Heart right ventricle (tissue), 16 donors: ENCODE measurements around the gene CDC42BPA. TPM values are rescaled to one million over a fixed set of nuclear protein-coding genes. Genes with fewer than 3 reads are reported as not detected.

ENCODE experiments used
- ATAC-seq, 8 donors: fragments of 200-7000 bp; cut with Tn5 transposase; one replicate each; pipeline ENCODE4 v1.9.1; 2020; ENCODE audit warnings: mild to moderate bottlenecking in 8 of 8, moderate library complexity in 8 of 8, moderate number of reproducible peaks in 1 of 8
- DNase-seq, 2 donors: peaks; one replicate each; pipeline ENCODE4 v3.0.0-alpha.2; 2020
- H3K27ac ChIP-seq, 10 donors: fragments of 200-600 bp; sonication (generic) in 2 of 10; one replicate each; pipeline versions ENCODE4 v1.5.0 to v1.8.0; 2020 to 2022; ENCODE audit warnings: mild to moderate bottlenecking in 3 of 10
- H3K27me3 ChIP-seq, 7 donors: fragments of 200-600 bp; one replicate each; pipeline ENCODE4 v1.8.0; 2021 to 2022; ENCODE audit warnings: mild to moderate bottlenecking in 2 of 7
- H3K36me3 ChIP-seq, 9 donors: fragments of 200-600 bp; sonication (generic) in 1 of 9; one replicate each; pipeline versions ENCODE4 v1.5.0 to v1.8.0; 2020 to 2022; ENCODE audit warnings: mild to moderate bottlenecking in 2 of 9
- H3K4me1 ChIP-seq, 9 donors: fragments of 200-600 bp; sonication (generic) in 1 of 9; one replicate each; pipeline versions ENCODE4 v1.5.0 to v1.8.0; 2020 to 2022; ENCODE audit warnings: mild to moderate bottlenecking in 4 of 9
- H3K4me3 ChIP-seq, 10 donors: fragments of 200-600 bp; sonication (generic) in 2 of 10; one replicate each; pipeline versions ENCODE4 v1.5.0 to v1.8.0; 2020 to 2022; ENCODE audit warnings: mild to moderate bottlenecking in 7 of 10, moderate library complexity in 2 of 10
- H3K9me3 ChIP-seq, 11 donors: fragments of 200-600 bp in 10 of 11; sonication (generic) in 2 of 11; one replicate each; pipeline versions ENCODE4 v1.5.0 to v1.8.0; 2013 to 2022; ENCODE audit warnings: mild to moderate bottlenecking in 2 of 11, control low read depth in 1 of 11, moderate library complexity in 1 of 11
- CTCF ChIP-seq, 9 donors: fragments of 200-600 bp; sonication (generic) in 2 of 9; IDR thresholded peaks; one replicate each; pipeline versions ENCODE4 v1.5.0 to v1.8.0; 2021 to 2022; ENCODE audit warnings: antibody characterized with exemption in 9 of 9, mild to moderate bottlenecking in 5 of 9, moderate library complexity in 1 of 9
- WGBS, 2 donors: extraction: QIAGEN DNeasy Blood & Tissue Kit; methylation state at CpG; one replicate each; pipeline ENCODE4 v1.1.7; 2013; ENCODE audit warnings: inconsistent platforms in 1 of 2; 5-methylcytosine and 5-hydroxymethylcytosine counted together
- intact Hi-C, 10 donors: fragments of 100-400 bp; cut with DNase I; formaldehyde crosslinking; loops; one replicate each; pipeline versions ENCODE4 v1.11.1 to v1.14.2; 2022
- polyA plus RNA-seq, 2 donors: library from polyadenylated mRNA; stranded (reverse); fragments of 200-250 nt; gene quantifications; one replicate each; pipeline ENCODE4 v1.2.3, GENCODE V29; 2013
- total RNA-seq, 10 donors: library from RNA; stranded (reverse); fragmentation: NEBNext Ultra II Directional in 3 of 10; extraction: Animal tissue kit (Norgen Biotek cat#: 25700) in 3 of 10; gene quantifications; one replicate each; pipeline versions ENCODE4 v1.2.1 to v1.2.4, GENCODE V29; 2021 to 2023
- donor health status: Arrhythmogenic right ventricular cardiomyopathy.
- donor health status: ischemic (EF 13 %, LVEDD 7.1; RV severe dilation, severe dysfunction).
- donor health status: healthy with polysubstance abuse.
- donor health status: DM: no; HTN: yes; CAD: no.
- donor health status: DM: no; HTN: no; CAD: no.
- donor health status: ischemic (EF 25% LVEDD 6.9; RV normal size, moderate dysfunction).
- donor health status: ischemic (EF 25% LVEDD 5.7; RV mildly dilated, moderate dysfunction).
- donor health status: healthy.
- donor health status: DM: yes; HTN: yes; CAD: no.
- donor health status: Ischemic cardiomyopathy.
- donor health status: ischemic (EF 35%, LVEDD 5.7; RV mildly dilated, moderate dysfunction).
- donor health status: nonischemic (EF 11% LVEDD 7.7; RV severe dilation, severe dysfunction).
- donor health status: DM: yes; HTN: yes; CAD: no.
- donor health status: PGD.
- donor health status: ischemic (EF 29% LVEDD 5.4; RV normal size, mild dysfunction).
- donor health status: nonischemic (EF 23%, LVEDD 6.1; RV moderate dilation, normal function).

The CDC42BPA gene
- total and polyA plus RNA-seq, 12 donors = 8.6 to 39.5 (median 31.5) TPM

- TF ChIP-seq CTCF (IDR thresholded peaks at IDR 0.05) = no peak
- DNase-seq (no peak), ATAC-seq (peak in 4 of 8 donors; percentile 0 to 24 (median 7))
- Histone ChIP-seq H3K27me3 (no peaks in the 10 kb centered on the region), H3K4me1 (peaks cover 28 to 68% (median 53%) of the 10 kb centered on the region in 9 donors), H3K27ac (peak overlapping the region; percentile 83 to 96 (median 92)), H3K4me3 (no peak overlapping the region), H3K36me3 (peaks cover 0 to 32% (median 0%) of the 10 kb centered on the region in 9 donors), H3K9me3 (peaks cover 0 to 14% (median 0%) of the 10 kb centered on the region in 11 donors)
- intact Hi-C loops = loop anchor here in 4 of 10 donors (2.0 to 10.0 kb wide), 3 partner anchors 33 to 61 kb away; partner anchors contain the start of gene COQ8A (in 2 of the 4)
- WGBS, 2 donors = 74 to 80% methylated on average over 29 of the region's 32 CpGs
These were observed 342.7 kb downstream of the CDC42BPA start for GRCh38 chr1:226975259-226976250.

- peak overlapping the region in 1 of 10 donors; percentile 0 for H3K4me3 ChIP-seq
- ATAC-seq (peak; percentile 23 to 64 (median 57)), DNase-seq (peak in 1 of 2 donors; percentile 71)
- peaks cover 20 to 59% (median 45%) of the 10 kb centered on the region in 9 donors for H3K4me1 ChIP-seq
- H3K27me3 ChIP-seq = no peaks in the 10 kb centered on the region
- H3K36me3 ChIP-seq = peaks cover 0 to 35% (median 0%) of the 10 kb centered on the region in 9 donors
- peak overlapping the region; percentile 83 to 96 (median 92) for H3K27ac ChIP-seq
- peaks cover 0 to 17% (median 0%) of the 10 kb centered on the region in 11 donors for H3K9me3 ChIP-seq
- 40 to 53% methylated on average over 14 of the region's 14 CpGs for WGBS, 2 donors
- intact Hi-C loops = loop anchor here in 5 of 10 donors (2.0 to 10.0 kb wide), 4 partner anchors 32 to 60 kb away; partner anchors contain the start of gene COQ8A (in 2 of the 5)
- TF ChIP-seq CTCF (IDR thresholded peaks at IDR 0.05) = no peak
These were observed 343.6 kb downstream of the CDC42BPA start for GRCh38 chr1:226974544-226975258.

- H3K9me3 ChIP-seq = peaks cover 0 to 17% (median 0%) of the 10 kb centered on the region in 11 donors
- H3K36me3 ChIP-seq = peaks cover 0 to 35% (median 0%) of the 10 kb centered on the region in 9 donors
- ATAC-seq = peak; percentile 25 to 77 (median 67)
- intact Hi-C loops = loop anchor here in 5 of 10 donors (2.0 to 10.0 kb wide), 3 partner anchors 33 to 59 kb away; partner anchors contain the start of gene COQ8A (in 1 of the 5)
- DNase-seq = peak in 1 of 2 donors; percentile 45
- 30 to 40% methylated on average over 11 of the region's 11 CpGs for WGBS, 2 donors
- peaks cover 20 to 57% (median 38%) of the 10 kb centered on the region in 9 donors for H3K4me1 ChIP-seq
- no peak for TF ChIP-seq CTCF (IDR thresholded peaks at IDR 0.05)
- H3K4me3 ChIP-seq = no peak overlapping the region
- peak overlapping the region; percentile 83 to 96 (median 92) for H3K27ac ChIP-seq
- H3K27me3 ChIP-seq = no peaks in the 10 kb centered on the region
These were observed 344.3 kb downstream of the CDC42BPA start for GRCh38 chr1:226973898-226974543.
